Measurements from ENCODE around the gene LCE5A.

DNA sequence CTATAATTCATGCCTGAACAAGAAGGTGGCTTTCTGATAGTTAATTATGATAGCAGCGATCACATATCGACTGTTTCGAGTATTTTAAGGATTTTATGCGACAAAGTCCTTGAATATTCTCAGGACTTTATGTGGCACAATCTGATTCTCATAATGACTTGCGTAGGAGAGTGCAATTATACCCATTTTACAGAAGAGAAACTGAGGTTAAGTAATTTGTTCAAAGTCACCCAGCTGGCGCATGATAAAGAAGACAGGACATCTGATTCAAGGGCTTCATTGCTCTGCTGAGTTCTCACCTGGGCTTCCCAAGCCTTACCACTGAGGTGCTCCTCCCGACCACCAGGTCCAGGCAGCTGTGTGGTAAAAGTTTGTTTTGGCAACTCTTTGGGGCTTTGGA, 5.5 kb downstream of the LCE5A start:
- no peak for TF ChIP-seq CHD1 (IDR thresholded peaks at IDR 0.05; ENCODE audit: low read length)
- TF ChIP-seq, protein P1, sequence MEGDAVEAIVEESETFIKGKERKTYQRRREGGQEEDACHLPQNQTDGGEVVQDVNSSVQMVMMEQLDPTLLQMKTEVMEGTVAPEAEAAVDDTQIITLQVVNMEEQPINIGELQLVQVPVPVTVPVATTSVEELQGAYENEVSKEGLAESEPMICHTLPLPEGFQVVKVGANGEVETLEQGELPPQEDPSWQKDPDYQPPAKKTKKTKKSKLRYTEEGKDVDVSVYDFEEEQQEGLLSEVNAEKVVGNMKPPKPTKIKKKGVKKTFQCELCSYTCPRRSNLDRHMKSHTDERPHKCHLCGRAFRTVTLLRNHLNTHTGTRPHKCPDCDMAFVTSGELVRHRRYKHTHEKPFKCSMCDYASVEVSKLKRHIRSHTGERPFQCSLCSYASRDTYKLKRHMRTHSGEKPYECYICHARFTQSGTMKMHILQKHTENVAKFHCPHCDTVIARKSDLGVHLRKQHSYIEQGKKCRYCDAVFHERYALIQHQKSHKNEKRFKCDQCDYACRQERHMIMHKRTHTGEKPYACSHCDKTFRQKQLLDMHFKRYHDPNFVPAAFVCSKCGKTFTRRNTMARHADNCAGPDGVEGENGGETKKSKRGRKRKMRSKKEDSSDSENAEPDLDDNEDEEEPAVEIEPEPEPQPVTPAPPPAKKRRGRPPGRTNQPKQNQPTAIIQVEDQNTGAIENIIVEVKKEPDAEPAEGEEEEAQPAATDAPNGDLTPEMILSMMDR (IDR thresholded peaks at IDR 0.05 in 2 of 3, conservative IDR thresholded peaks at IDR 0.05 in 1 of 3; ENCODE audit: insufficient read depth in 2 of 3, low read depth in 1 of 3, low read length in 3 of 3) = no peak
- TF ChIP-seq GATAD2B (IDR thresholded peaks at IDR 0.05; ENCODE audit: borderline replicate concordance) = no peak
- no peak for TF ChIP-seq PHF20 (IDR thresholded peaks at IDR 0.05; ENCODE audit: partially characterized antibody)
- no peak for TF ChIP-seq CEBPB (tag; IDR thresholded peaks at IDR 0.05)
- no peak for TF ChIP-seq KLF1 (tag; IDR thresholded peaks at IDR 0.05)
- TF ChIP-seq, protein P2, sequence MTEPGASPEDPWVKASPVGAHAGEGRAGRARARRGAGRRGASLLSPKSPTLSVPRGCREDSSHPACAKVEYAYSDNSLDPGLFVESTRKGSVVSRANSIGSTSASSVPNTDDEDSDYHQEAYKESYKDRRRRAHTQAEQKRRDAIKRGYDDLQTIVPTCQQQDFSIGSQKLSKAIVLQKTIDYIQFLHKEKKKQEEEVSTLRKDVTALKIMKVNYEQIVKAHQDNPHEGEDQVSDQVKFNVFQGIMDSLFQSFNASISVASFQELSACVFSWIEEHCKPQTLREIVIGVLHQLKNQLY (CRISPR knock-in tag; conservative IDR thresholded peaks at IDR 0.05) = no peak
- no peak for TF ChIP-seq TAF1 (IDR thresholded peaks at IDR 0.05; ENCODE audit: control insufficient read depth, extremely low read depth, insufficient read depth, low read length, severe bottlenecking)
